CD8-positive, alpha-beta memory T cell (primary cell): ENCODE results near the gene CACNA1C. TPM values are rescaled to one million over a fixed set of nuclear protein-coding genes. Genes with fewer than 3 reads are reported as not detected.
"Not testable (repeated sequence)": the region's sequence is repeated elsewhere in the genome, so short reads cannot be mapped to it uniquely, and the experiment has no call there.

Source experiments
- CTCF ChIA-PET: fragments of 350-600 bp; sonication (Branson Sonifier 250); formaldehyde crosslinking; loops from one replicate; lab custom pipeline; 2021; ENCODE audit warnings: antibody characterized with exemption; lab: Charles Lee
- POLR2A ChIA-PET: fragments of 350-600 bp; sonication (Branson Sonifier 250); formaldehyde crosslinking; loops from one replicate; lab custom pipeline; 2021; ENCODE audit warnings: antibody characterized with exemption; lab: Charles Lee
- DNase-seq, 5 donors: peaks; one replicate each; pipeline versions ENCODE4 v3.0.0 to v3.0.0-alpha.2; 2020 to 2022; ENCODE audit warnings: mixed read lengths in 1 of 5
- H3K27ac ChIP-seq: one replicate; pipeline ENCODE4 v1.7.0; 2013; ENCODE audit warnings: low read depth, mild to moderate bottlenecking, low read length, moderate library complexity
- H3K27me3 ChIP-seq: 2 replicates; pipeline ENCODE4 v1.7.0; 2013; ENCODE audit warnings: low read length, mild to moderate bottlenecking; ENCODE audit not compliant: insufficient read depth, poor library complexity, severe bottlenecking
- H3K36me3 ChIP-seq: 2 replicates; pipeline ENCODE4 v1.7.0; 2013; ENCODE audit warnings: mild to moderate bottlenecking, low read length, moderate library complexity; ENCODE audit not compliant: insufficient read depth
- H3K4me1 ChIP-seq: 2 replicates; pipeline ENCODE4 v1.7.0; 2013; ENCODE audit warnings: mild to moderate bottlenecking, low read length, moderate library complexity; ENCODE audit not compliant: insufficient read depth
- H3K4me3 ChIP-seq: 2 replicates; pipeline ENCODE4 v1.7.0; 2013; ENCODE audit warnings: mild to moderate bottlenecking, low read length
- H3K9me3 ChIP-seq: 2 replicates; pipeline ENCODE4 v1.7.0; 2013; ENCODE audit warnings: mild to moderate bottlenecking, low read length
- H3K27ac Mint-ChIP-seq, 8 donors: one replicate each; pipeline ENCODE4 v1.8.0; 2020 to 2021; ENCODE audit warnings: mixed read lengths in 8 of 8, mild to moderate bottlenecking in 6 of 8, inconsistent platforms in 3 of 8, moderate library complexity in 3 of 8
- H3K27me3 Mint-ChIP-seq, 2 donors: one replicate each; pipeline ENCODE4 v1.8.0; 2020 to 2021; ENCODE audit warnings: mixed read lengths in 2 of 2, mild to moderate bottlenecking in 1 of 2, moderate library complexity in 1 of 2
- H3K36me3 Mint-ChIP-seq, 3 donors: one replicate each; pipeline ENCODE4 v1.8.0; 2020 to 2021; ENCODE audit warnings: mixed read lengths in 3 of 3, inconsistent platforms in 1 of 3, mild to moderate bottlenecking in 1 of 3
- H3K4me1 Mint-ChIP-seq, 3 donors: one replicate each; pipeline ENCODE4 v1.8.0; 2020 to 2021; ENCODE audit warnings: mixed read lengths in 3 of 3, inconsistent platforms in 1 of 3, mild to moderate bottlenecking in 1 of 3
- H3K4me3 Mint-ChIP-seq, 7 donors: one replicate each; pipeline ENCODE4 v1.8.0; 2020 to 2021; ENCODE audit warnings: mixed read lengths in 7 of 7, mild to moderate bottlenecking in 6 of 7, moderate library complexity in 4 of 7, inconsistent platforms in 2 of 7
- H3K9me3 Mint-ChIP-seq, 5 donors: one replicate each; pipeline ENCODE4 v1.8.0; 2020 to 2022; ENCODE audit warnings: mixed read lengths in 5 of 5, mild to moderate bottlenecking in 3 of 5, moderate library complexity in 2 of 5, inconsistent platforms in 1 of 5
- polyA plus RNA-seq: library from polyadenylated mRNA; unstranded; fragments of 300-500 nt; fragmentation: Illumina TruSeq; gene quantifications from one replicate; pipeline ENCODE4 v1.2.3, GENCODE V29; 2021
- total RNA-seq, 2 experiments: library from RNA; stranded (reverse); gene quantifications; one replicate each; pipeline ENCODE4 v1.2.3, GENCODE V29; 2021

Gene CACNA1C
- total and polyA plus RNA-seq, 3 experiments from 2014 or later: 0.04 to 0.10 (median 0.04) TPM

- Mint-ChIP-seq H3K27ac (no peak overlapping the region), H3K27me3 (peaks cover 9 to 15% of the 10 kb centered on the region in 2 donors), H3K36me3 (no peaks in the 10 kb centered on the region), H3K4me1 (no peaks in the 10 kb centered on the region), H3K4me3 (no peak overlapping the region), H3K9me3 (no peaks in the 10 kb centered on the region)
- Histone ChIP-seq H3K27me3 (no peaks in the 10 kb centered on the region), H3K4me3 (no peak overlapping the region), H3K27ac (no peak overlapping the region), H3K4me1 (no peaks in the 10 kb centered on the region), H3K9me3 (no peaks in the 10 kb centered on the region), H3K36me3 (no peaks in the 10 kb centered on the region)
- CTCF ChIA-PET: no interaction called here
- DNase-seq: no peak
- POLR2A ChIA-PET: no interaction called here
Observed at GRCh38 chr12:2489275-2489674, 436.5 kb downstream of the CACNA1C start.

GRCh38 chr12:2490831-2491230 is 438.0 kb downstream of the CACNA1C start:
- Mint-ChIP-seq H3K27ac (no peak overlapping the region), H3K27me3 (peaks cover 9 to 28% of the 10 kb centered on the region in 2 donors), H3K36me3 (no peaks in the 10 kb centered on the region), H3K9me3 (no peaks in the 10 kb centered on the region), H3K4me3 (no peak overlapping the region), H3K4me1 (no peaks in the 10 kb centered on the region)
- ChIA-PET POLR2A (no interaction called here), CTCF (no interaction called here)
- no peaks in the 10 kb centered on the region for H3K9me3 ChIP-seq
- no peaks in the 10 kb centered on the region for H3K4me1 ChIP-seq
- H3K27ac ChIP-seq: no peak overlapping the region
- no peak overlapping the region for H3K4me3 ChIP-seq
- no peaks in the 10 kb centered on the region for H3K27me3 ChIP-seq
- H3K36me3 ChIP-seq: no peaks in the 10 kb centered on the region
- no peak for DNase-seq

GRCh38 chr12:2491349-2491748 is 438.6 kb downstream of the CACNA1C start:
- POLR2A ChIA-PET: not testable (repeated sequence)

GRCh38 chr12:2492236-2492635 is 439.4 kb downstream of the CACNA1C start:
- no peak overlapping the region for H3K27ac Mint-ChIP-seq
- no peaks in the 10 kb centered on the region for H3K9me3 ChIP-seq
- no peaks in the 10 kb centered on the region for H3K27me3 ChIP-seq
- H3K9me3 Mint-ChIP-seq: no peaks in the 10 kb centered on the region
- H3K36me3 Mint-ChIP-seq: no peaks in the 10 kb centered on the region
- no peak overlapping the region for H3K4me3 ChIP-seq
- ChIA-PET POLR2A (no interaction called here), CTCF (no interaction called here)
- no peak overlapping the region for H3K27ac ChIP-seq
- H3K27me3 Mint-ChIP-seq: peaks cover 9 to 24% of the 10 kb centered on the region in 2 donors
- no peaks in the 10 kb centered on the region for H3K36me3 ChIP-seq
- H3K4me1 Mint-ChIP-seq: no peaks in the 10 kb centered on the region
- H3K4me1 ChIP-seq: no peaks in the 10 kb centered on the region
- no peak overlapping the region for H3K4me3 Mint-ChIP-seq
- no peak for DNase-seq

More at GRCh38 chr12:2491349-2491748, 438.6 kb downstream of the CACNA1C start:
- H3K27ac Mint-ChIP-seq, H3K4me3 Mint-ChIP-seq, DNase-seq, H3K4me1 ChIP-seq, H3K4me3 ChIP-seq, H3K27ac ChIP-seq, H3K4me1 Mint-ChIP-seq, H3K36me3 Mint-ChIP-seq, H3K36me3 ChIP-seq, CTCF ChIA-PET, H3K9me3 ChIP-seq, H3K9me3 Mint-ChIP-seq, H3K27me3 ChIP-seq: not testable (repeated sequence)
- H3K27me3 Mint-ChIP-seq: peaks cover 9 to 25% of the 10 kb centered on the region in 2 donors

- H3K4me3 Mint-ChIP-seq: no peak overlapping the region
- CTCF ChIA-PET: no interaction called here
- H3K36me3 Mint-ChIP-seq: no peaks in the 10 kb centered on the region
Observed at GRCh38 chr12:2493086-2493485, 440.3 kb downstream of the CACNA1C start.

GRCh38 chr12:2494486-2495192 is 441.9 kb downstream of the CACNA1C start:
- Mint-ChIP-seq H3K9me3 (no peaks in the 10 kb centered on the region), H3K4me3 (no peak overlapping the region), H3K27ac (no peak overlapping the region), H3K4me1 (no peaks in the 10 kb centered on the region), H3K36me3 (no peaks in the 10 kb centered on the region), H3K27me3 (peaks cover 7 to 33% of the 10 kb centered on the region in 2 donors)
- Histone ChIP-seq H3K27me3 (no peaks in the 10 kb centered on the region), H3K4me3 (no peak overlapping the region), H3K9me3 (no peaks in the 10 kb centered on the region), H3K27ac (no peak overlapping the region), H3K4me1 (no peaks in the 10 kb centered on the region), H3K36me3 (no peaks in the 10 kb centered on the region)
- ChIA-PET CTCF (no interaction called here), POLR2A (no interaction called here)
- no peak for DNase-seq

More at GRCh38 chr12:2493086-2493485, 440.3 kb downstream of the CACNA1C start:
- no peak for DNase-seq
- H3K27me3 ChIP-seq: no peaks in the 10 kb centered on the region
- no peaks in the 10 kb centered on the region for H3K9me3 ChIP-seq
- Mint-ChIP-seq H3K9me3 (no peaks in the 10 kb centered on the region), H3K27me3 (peaks cover 8 to 28% of the 10 kb centered on the region in 2 donors), H3K4me1 (no peaks in the 10 kb centered on the region), H3K27ac (no peak overlapping the region)
- no peaks in the 10 kb centered on the region for H3K4me1 ChIP-seq
- no peak overlapping the region for H3K4me3 ChIP-seq
- H3K27ac ChIP-seq: no peak overlapping the region
- POLR2A ChIA-PET: no interaction called here
- no peaks in the 10 kb centered on the region for H3K36me3 ChIP-seq

- peaks cover 12 to 40% of the 10 kb centered on the region in 2 donors for H3K27me3 Mint-ChIP-seq
- Histone ChIP-seq H3K9me3 (no peaks in the 10 kb centered on the region), H3K4me3 (no peak overlapping the region), H3K27me3 (no peaks in the 10 kb centered on the region), H3K27ac (no peak overlapping the region), H3K4me1 (no peaks in the 10 kb centered on the region), H3K36me3 (no peaks in the 10 kb centered on the region)
- no peak for DNase-seq
- ChIA-PET POLR2A (no interaction called here), CTCF (no interaction called here)
- no peaks in the 10 kb centered on the region for H3K4me1 Mint-ChIP-seq
- no peaks in the 10 kb centered on the region for H3K36me3 Mint-ChIP-seq
- no peak overlapping the region for H3K4me3 Mint-ChIP-seq
- no peak overlapping the region for H3K27ac Mint-ChIP-seq
- H3K9me3 Mint-ChIP-seq: no peaks in the 10 kb centered on the region
Observed at GRCh38 chr12:2495417-2496112, 442.8 kb downstream of the CACNA1C start.

GRCh38 chr12:2498964-2499500 is 446.2 kb downstream of the CACNA1C start:
- no peaks in the 10 kb centered on the region for H3K36me3 Mint-ChIP-seq
- CTCF ChIA-PET: no interaction called here
- Histone ChIP-seq H3K27ac (no peak overlapping the region), H3K27me3 (no peaks in the 10 kb centered on the region), H3K4me1 (no peaks in the 10 kb centered on the region), H3K36me3 (no peaks in the 10 kb centered on the region), H3K9me3 (no peaks in the 10 kb centered on the region), H3K4me3 (no peak overlapping the region)
- no peaks in the 10 kb centered on the region for H3K9me3 Mint-ChIP-seq
- H3K27ac Mint-ChIP-seq: no peak overlapping the region
- peaks cover 0 to 6% (median 0%) of the 10 kb centered on the region in 3 donors for H3K4me1 Mint-ChIP-seq
- no peak overlapping the region for H3K4me3 Mint-ChIP-seq
- H3K27me3 Mint-ChIP-seq: peaks cover 11 to 57% of the 10 kb centered on the region in 2 donors
- DNase-seq: no peak
- POLR2A ChIA-PET: no interaction called here
